GM23338 (cell line): ENCODE results near the gene MYG1. TPM values are rescaled to one million over a fixed set of nuclear protein-coding genes. Genes with fewer than 3 reads are reported as not detected.

Source experiments
- ATAC-seq: fragments of 200-7000 bp; cut with Tn5 transposase; 3 replicates; pipeline ENCODE4 v1.9.1; 2020
- DNase-seq: peaks from one replicate; pipeline ENCODE4 v3.0.0-alpha.2; 2015; ENCODE audit warnings: low spot score
- H2AFZ ChIP-seq: fragments of 200-600 bp; sonication (generic); 2 replicates; pipeline ENCODE4 v1.8.0; 2016; ENCODE audit warnings: antibody characterized with exemption, mild to moderate bottlenecking, moderate library complexity
- H3F3A ChIP-seq: fragments of 200-600 bp; sonication (generic); replicated peaks from 2 replicates; pipeline ENCODE4 v1.8.0; 2017; ENCODE audit warnings: antibody characterized with exemption, mixed run types, low read depth
- H3K27ac ChIP-seq: fragments of 200-600 bp; sonication (generic); 2 replicates; pipeline ENCODE4 v1.6.1; 2016; ENCODE audit warnings: low read depth
- H3K27me3 ChIP-seq: fragments of 200-600 bp; sonication (generic); 2 replicates; pipeline ENCODE4 v1.8.0; 2016; ENCODE audit warnings: mild to moderate bottlenecking, mixed run types, moderate library complexity; ENCODE audit not compliant: insufficient read depth
- H3K36me3 ChIP-seq: fragments of 200-600 bp; sonication (generic); 2 replicates; pipeline ENCODE4 v1.8.0; 2016; ENCODE audit warnings: mild to moderate bottlenecking; ENCODE audit not compliant: insufficient read depth
- H3K4me1 ChIP-seq: fragments of 200-600 bp; sonication (generic); 2 replicates; pipeline ENCODE4 v1.8.0; 2016; ENCODE audit warnings: mild to moderate bottlenecking, moderate library complexity; ENCODE audit not compliant: insufficient read depth
- H3K4me2 ChIP-seq: fragments of 200-600 bp; sonication (generic); 2 replicates; pipeline ENCODE4 v1.7.1; 2017; ENCODE audit warnings: mixed run types
- H3K4me3 ChIP-seq: fragments of 200-600 bp; sonication (generic); 2 replicates; pipeline ENCODE4 v1.6.1; 2016; ENCODE audit warnings: mixed run types
- H3K79me2 ChIP-seq: fragments of 200-600 bp; sonication (generic); replicated peaks from 2 replicates; pipeline ENCODE4 v1.8.0; 2017; ENCODE audit warnings: mild to moderate bottlenecking; ENCODE audit not compliant: insufficient read depth
- H3K9me2 ChIP-seq: fragments of 200-600 bp; sonication (generic); 2 replicates; pipeline ENCODE4 v1.8.0; 2017; ENCODE audit not compliant: insufficient read depth
- H4K20me1 ChIP-seq: fragments of 200-600 bp; sonication (generic); replicated peaks from 2 replicates; pipeline ENCODE4 v1.8.0; 2017; ENCODE audit warnings: mild to moderate bottlenecking; ENCODE audit not compliant: insufficient read depth
- H3K27ac Mint-ChIP-seq: 2 replicates; pipeline ENCODE4 v1.8.0; 2020; ENCODE audit warnings: inconsistent platforms, mild to moderate bottlenecking, moderate library complexity, mixed read lengths
- H3K27me3 Mint-ChIP-seq: 3 replicates; pipeline ENCODE4 v1.8.0; 2022; ENCODE audit warnings: low read depth, mild to moderate bottlenecking, moderate library complexity, mixed read lengths, inconsistent platforms; ENCODE audit not compliant: insufficient read depth, poor library complexity
- H3K36me3 Mint-ChIP-seq: 3 replicates; pipeline ENCODE4 v1.8.0; 2021; ENCODE audit warnings: low read depth, mild to moderate bottlenecking, inconsistent platforms, moderate library complexity, mixed read lengths
- H3K4me1 Mint-ChIP-seq: 3 replicates; pipeline ENCODE4 v1.8.0; 2020; ENCODE audit warnings: mild to moderate bottlenecking, inconsistent platforms, mixed read lengths
- H3K4me3 Mint-ChIP-seq: 3 replicates; pipeline ENCODE4 v1.8.0; 2021; ENCODE audit warnings: moderate library complexity, mild to moderate bottlenecking, inconsistent platforms, mixed read lengths
- H3K9me3 Mint-ChIP-seq: 3 replicates; pipeline ENCODE4 v1.8.0; 2020; ENCODE audit warnings: moderate library complexity, mild to moderate bottlenecking, inconsistent platforms, mixed read lengths
- CREB1 ChIP-seq: fragments of 250-450 bp; sonication (Bioruptor Pico); IDR thresholded peaks from 2 replicates; pipeline ENCODE4 v1.5.0; 2020; ENCODE audit warnings: low read depth, mild to moderate bottlenecking, moderate library complexity
- ETS1 ChIP-seq: IDR thresholded peaks from 2 replicates; pipeline ENCODE4 v1.6.1; 2016; ENCODE audit warnings: antibody characterized with exemption
- EZH2 ChIP-seq: fragments of 200-600 bp; sonication (generic); IDR thresholded peaks from one replicate; pipeline ENCODE4 v1.8.0; 2017; ENCODE audit warnings: antibody characterized with exemption, mild to moderate bottlenecking, low read depth; ENCODE audit not compliant: unreplicated experiment
- EZH2phosphoT487 ChIP-seq: fragments of 200-600 bp; sonication (generic); IDR thresholded peaks from one replicate; pipeline ENCODE4 v1.8.1; 2018; ENCODE audit warnings: antibody characterized with exemption; ENCODE audit not compliant: unreplicated experiment
- JUNB ChIP-seq: IDR thresholded peaks from one replicate; pipeline ENCODE4 v1.6.1; 2016; ENCODE audit warnings: antibody characterized with exemption; ENCODE audit not compliant: unreplicated experiment
- NANOG ChIP-seq: IDR thresholded peaks from 2 replicates; pipeline ENCODE4 v1.6.1; 2016; ENCODE audit warnings: antibody characterized with exemption, borderline replicate concordance
- POLR2AphosphoS5 ChIP-seq: IDR thresholded peaks from 2 replicates; pipeline ENCODE4 v1.6.1; 2016; ENCODE audit warnings: antibody characterized with exemption, low read depth
- REST ChIP-seq: IDR thresholded peaks from one replicate; pipeline ENCODE4 v1.6.1; 2018; ENCODE audit warnings: antibody characterized with exemption; ENCODE audit not compliant: unreplicated experiment
- STAT1 ChIP-seq: IDR thresholded peaks from one replicate; pipeline ENCODE4 v1.6.1; 2016; ENCODE audit warnings: antibody characterized with exemption; ENCODE audit not compliant: unreplicated experiment
- ZNF114 ChIP-seq: fragments of 250-450 bp; sonication (Bioruptor Pico); IDR thresholded peaks from 2 replicates; pipeline ENCODE4 v1.5.0; 2020; ENCODE audit warnings: mild to moderate bottlenecking, moderate library complexity
- ZNF331 ChIP-seq: fragments of 250-450 bp; sonication (Bioruptor Pico); IDR thresholded peaks from 2 replicates; pipeline ENCODE4 v1.5.0; 2020; ENCODE audit warnings: low read depth, mild to moderate bottlenecking, moderate library complexity
- ZNF462 ChIP-seq: fragments of 250-450 bp; sonication (Bioruptor Pico); IDR thresholded peaks from 2 replicates; pipeline ENCODE4 v1.5.0; 2020; ENCODE audit warnings: mild to moderate bottlenecking, moderate library complexity
- polyA plus RNA-seq: library from polyadenylated mRNA; unstranded; fragments of >200 nt; fragmentation: Nextera tagmentation; extraction: Ambion mirVana; gene quantifications from 2 replicates; pipeline ENCODE4 v1.2.1, GENCODE V29; 2016
- total RNA-seq: library from RNA; depleted of rRNA; stranded (reverse); fragments of >200 nt; shearing (Covaris generic); gene quantifications from 2 replicates; pipeline ENCODE4 v1.2.3, GENCODE V29; 2014

Gene MYG1
- total and polyA plus RNA-seq, 2 experiments from 2014 or later = 66.5 to 94.2 TPM

GRCh38 chr12:53279888-53280498 is 19.5 kb upstream of the MYG1 start (continued):
- TF ChIP-seq CREB1 (CRISPR knock-in tag) = no peak
- TF ChIP-seq NANOG = no peak
- no peak for TF ChIP-seq ZNF331 (CRISPR knock-in tag)
- TF ChIP-seq POLR2AphosphoS5 = no peak
- TF ChIP-seq ETS1 = no peak
- TF ChIP-seq JUNB = no peak
- no peak for TF ChIP-seq EZH2
- no peak for TF ChIP-seq REST
- no peak for TF ChIP-seq ZNF114 (CRISPR knock-in tag)

- peaks cover 7% of the 10 kb centered on the region for H3K27me3 Mint-ChIP-seq
- no peak for TF ChIP-seq STAT1
- no peak for TF ChIP-seq ZNF462 (CRISPR knock-in tag)
- TF ChIP-seq EZH2 = no peak
- no peak for TF ChIP-seq CREB1 (CRISPR knock-in tag)
- TF ChIP-seq EZH2phosphoT487 = no peak
- no peak for TF ChIP-seq POLR2AphosphoS5
- TF ChIP-seq ZNF331 (CRISPR knock-in tag) = no peak
- no peak for TF ChIP-seq ETS1
Measured at GRCh38 chr12:53286448-53286847, 13.0 kb upstream of the MYG1 start.

More at GRCh38 chr12:53286448-53286847, 13.0 kb upstream of the MYG1 start:
- Mint-ChIP-seq H3K4me1 (peaks cover 4% of the 10 kb centered on the region; the same call in 2 of the 3 replicates), H3K36me3 (peaks cover 82% of the 10 kb centered on the region), H3K27ac (no peak overlapping the region), H3K9me3 (no peaks in the 10 kb centered on the region), H3K4me3 (no peak overlapping the region)
- Histone ChIP-seq H3K4me3 (no peak overlapping the region), H3K36me3 (peaks cover 39% of the 10 kb centered on the region), H3F3A (peaks cover 14% of the 10 kb centered on the region; the same call in 1 of the 2 replicates), H3K79me2 (no peaks in the 10 kb centered on the region), H2AFZ (no peak overlapping the region), H3K27ac (no peak overlapping the region), H4K20me1 (no peaks in the 10 kb centered on the region; the same call in none of the 2 replicates), H3K27me3 (no peaks in the 10 kb centered on the region), H3K4me2 (no peak overlapping the region), H3K4me1 (no peaks in the 10 kb centered on the region), H3K9me2 (no peaks in the 10 kb centered on the region)
- DNase-seq = no peak
- ATAC-seq = no peak
